HTR-8/SVneo (cell line): ENCODE results near the gene CFAP77.

Source experiments
- DNase-seq: peaks from one replicate; pipeline ENCODE4 v3.0.0; 2011; ENCODE audit warnings: low spot score, mixed read lengths; ENCODE audit not compliant: insufficient read length
- FAIRE-seq: peaks from 2 replicates; lab custom pipeline; 2011; peaks lifted over from hg19 to GRCh38; lab: Jason Lieb, UNC

The CFAP77 gene

GRCh38 chr9:132406554-132407122 is 3.4 kb upstream of the CFAP77 start, which contains the start of gene TTF1:
Gene TTF1 (minus strand): TSS chr9:132406840. CDS start chr9:132402821, 4,019 bp downstream.
- FAIRE-seq (no peak), DNase-seq (peak; percentile 88)

- FAIRE-seq (no peak), DNase-seq (no peak)
These were observed 2.8 kb upstream of the CFAP77 start for GRCh38 chr9:132407196-132407595.

- DNase-seq, result no peak
- FAIRE-seq, result no peak
These were observed 1.5 kb upstream of the CFAP77 start for GRCh38 chr9:132408521-132408920.

GRCh38 chr9:132410642-132411041 is 631 bp downstream of the CFAP77 start:
- FAIRE-seq (no peak), DNase-seq (no peak)

GRCh38 chr9:132411091-132411508 is 1.1 kb downstream of the CFAP77 start:
- DNase-seq (peak; percentile 25), FAIRE-seq (no peak)

- FAIRE-seq (no peak), DNase-seq (peak; percentile 10)
These were observed 2.1 kb downstream of the CFAP77 start for GRCh38 chr9:132412089-132412488.

GRCh38 chr9:132413926-132414325 is 3.9 kb downstream of the CFAP77 start:
- DNase-seq (no peak), FAIRE-seq (no peak)

- DNase-seq (no peak), FAIRE-seq (no peak)
These were observed 4.7 kb downstream of the CFAP77 start for GRCh38 chr9:132414731-132415130.

- DNase-seq (no peak), FAIRE-seq (no peak)
These were observed 5.2 kb downstream of the CFAP77 start for GRCh38 chr9:132415181-132415580.

GRCh38 chr9:132418726-132419363 is 8.8 kb downstream of the CFAP77 start:
- DNase-seq (no peak), FAIRE-seq (no peak)

GRCh38 chr9:132422574-132422973 is 12.6 kb downstream of the CFAP77 start:
- FAIRE-seq, result no peak
- no peak for DNase-seq

GRCh38 chr9:132423503-132423902 is 13.5 kb downstream of the CFAP77 start:
- DNase-seq (no peak), FAIRE-seq (no peak)

GRCh38 chr9:132424857-132425674 is 15.1 kb downstream of the CFAP77 start:
- no peak for DNase-seq
- FAIRE-seq, result no peak

- DNase-seq, result no peak
- FAIRE-seq, result no peak
These were observed 15.7 kb downstream of the CFAP77 start for GRCh38 chr9:132425675-132426062.

GRCh38 chr9:132426639-132427414 is 16.8 kb downstream of the CFAP77 start:
- no peak for DNase-seq
- FAIRE-seq, result no peak

- no peak for DNase-seq
- no peak for FAIRE-seq
These were observed 21.0 kb downstream of the CFAP77 start for GRCh38 chr9:132430998-132431397.

GRCh38 chr9:132434881-132435280 is 24.9 kb downstream of the CFAP77 start:
- FAIRE-seq, result no peak

GRCh38 chr9:132439153-132439552 is 29.1 kb downstream of the CFAP77 start:
- DNase-seq (no peak), FAIRE-seq (no peak)

More at GRCh38 chr9:132434881-132435280, 24.9 kb downstream of the CFAP77 start:
- no peak for DNase-seq

GRCh38 chr9:132440735-132441134 is 30.7 kb downstream of the CFAP77 start:
- FAIRE-seq (no peak), DNase-seq (no peak)

GRCh38 chr9:132441404-132441803 is 31.4 kb downstream of the CFAP77 start:
- DNase-seq, result no peak
- FAIRE-seq, result no peak
